ENCODE data around the gene TMEM263. TPM values are rescaled to one million over a fixed set of nuclear protein-coding genes. Genes with fewer than 3 reads are reported as not detected.

The TMEM263 gene
- total and polyA plus RNA-seq, 2 of the 8 experiments (the other 6 are each of a cell fraction or from before 2014, with no cell fraction given), result 2.9 to 12.3 TPM

- Histone ChIP-seq H2BK5ac (ENCODE audit: low read depth, low read length) (no peak overlapping the region), H4K8ac (ENCODE audit: extremely low read depth, insufficient read depth, low read length) (no peak overlapping the region), H4K5ac (ENCODE audit: insufficient read length, low read depth, low read length) (no peak overlapping the region), H3K4me3 (ENCODE audit: extremely low read depth in 1 of 4, insufficient read depth in 2 of 4, low read depth in 3 of 4, low read length in 4 of 4) (peak overlapping the region in 1 of 4 experiments; percentile 86; a peak in 1 of 8 replicates), H4K91ac (replicated peaks; ENCODE audit: insufficient read length, low read length) (no peak overlapping the region), H3K14ac (ENCODE audit: insufficient read length) (no peak overlapping the region), H3K27me3 (replicated peaks in 1 of 4; ENCODE audit: control insufficient read depth in 3 of 4, extremely low read depth in 1 of 4, insufficient read depth in 3 of 4, low read length in 3 of 4) (no peaks in the 10 kb centered on the region; a peak in 1 of 7 replicates), H3K27ac (ENCODE audit: low read depth, low read length) (no peak overlapping the region), H3K9me3 (ENCODE audit: insufficient read depth in 2 of 2, low read depth in 1 of 2, low read length in 1 of 2) (no peaks in the 10 kb centered on the region), H3K56ac (replicated peaks; ENCODE audit: insufficient read length, low read depth, low read length) (no peak overlapping the region), H2BK15ac (ENCODE audit: low read length) (no peak overlapping the region), H2BK12ac (ENCODE audit: low read depth, low read length) (no peak overlapping the region), H2AK5ac (ENCODE audit: low read depth, low read length) (no peak overlapping the region), H3K9ac (replicated peaks in 1 of 4; ENCODE audit: extremely low read depth in 1 of 4, low read depth in 3 of 4, low read length in 3 of 4) (no peak overlapping the region), H4K20me1 (replicated peaks in 1 of 2; ENCODE audit: control insufficient read depth in 1 of 2, insufficient read depth in 2 of 2, low read length in 2 of 2) (no peaks in the 10 kb centered on the region), H3K4me2 (ENCODE audit: insufficient read depth in 1 of 2, low read depth in 2 of 2, low read length in 2 of 2) (peak overlapping the region; percentile 65 to 82), H3K23ac (ENCODE audit: insufficient read length) (no peak overlapping the region), H3K4me1 (replicated peaks in 1 of 4; ENCODE audit: control insufficient read depth in 3 of 4, insufficient read depth in 4 of 4, low read length in 3 of 4) (peaks cover 2 to 10% (median 6%) of the 10 kb centered on the region in 4 experiments), H3K18ac (ENCODE audit: extremely low read depth, low read length) (no peak overlapping the region), H2AFZ (ENCODE audit: low read length) (no peak overlapping the region), H2BK20ac (ENCODE audit: low read length) (no peak overlapping the region), H3K36me3 (ENCODE audit: control insufficient read depth in 2 of 4, insufficient read depth in 4 of 4, low read length in 3 of 4) (peaks cover 0 to 4% (median 0%) of the 10 kb centered on the region in 4 experiments; a peak in 2 of 8 replicates), H3K79me1 (ENCODE audit: low read depth, low read length) (no peaks in the 10 kb centered on the region), H3K23me2 (ENCODE audit: low read depth, low read length) (peaks cover 4% of the 10 kb centered on the region; the same call in 1 of the 2 replicates), H2BK120ac (replicated peaks; ENCODE audit: low read depth, low read length) (no peak overlapping the region), H3K4ac (replicated peaks; ENCODE audit: insufficient read length, low read depth, low read length) (no peak overlapping the region), H3K79me2 (ENCODE audit: control insufficient read depth in 1 of 2, insufficient read depth in 2 of 2, low read length in 2 of 2) (no peaks in the 10 kb centered on the region)
- ChIA-PET CTCF (ENCODE audit: partially characterized antibody) (interaction anchor here (0.6 to 1.3 kb wide), 3 partner anchors 27 to 597 kb away, joined by 4 to 6 read pairs (median 5); no protein-coding TSS in a partner anchor), POLR2A (ENCODE audit: partially characterized antibody) (interaction anchor here (1.3 to 1.4 kb wide), 2 partner anchors 27 to 32 kb away, joined by 3 to 7 read pairs; partner anchors contain the start of gene TMEM263)
- DNase-seq (ENCODE audit: low read depth in 1 of 2, low spot score in 2 of 2), result no peak
- no peak for FAIRE-seq
- 76% methylated on average over 6 of the region's 6 CpGs; no CpG with 5 or more reads in 1 of the 2 experiments for WGBS, 2 experiments (ENCODE audit: extremely low coverage in 1 of 2, insufficient coverage in 1 of 2, insufficient read length in 1 of 2, insufficient replicate concordance in 2 of 2, low coverage in 1 of 2, low lambda C conversion rate in 2 of 2, missing lambda C conversion rate in 1 of 2)
- TF ChIP-seq JUND (IDR thresholded peaks at IDR 0.05; ENCODE audit: low read length) (no peak), RAD21 (IDR thresholded peaks at IDR 0.05 in 1 of 2, conservative IDR thresholded peaks at IDR 0.05 in 1 of 2; ENCODE audit: low read depth in 2 of 2, low read length in 2 of 2) (no peak), CEBPB (IDR thresholded peaks at IDR 0.05; ENCODE audit: low read depth, low read length) (no peak), SAP30 (IDR thresholded peaks at IDR 0.05; ENCODE audit: insufficient read depth, insufficient replicate concordance, low read length) (no peak), KDM4A (IDR thresholded peaks at IDR 0.05; ENCODE audit: low read depth, low read length, severe bottlenecking) (no peak), BACH1 (IDR thresholded peaks at IDR 0.05; ENCODE audit: low read length) (no peak)
Measured at GRCh38 chr12:106987846-106988245, 32.1 kb downstream of the TMEM263 start.

Data from H1 (cell line).